GM12864 (cell line): ENCODE results near the gene SDHAF2.
"Not testable (repeated sequence)": the region's sequence is repeated elsewhere in the genome, so short reads cannot be mapped to it uniquely, and the experiment has no call there.

Experiments
- DNase-seq: peaks from one replicate; pipeline ENCODE4 v3.0.0-alpha.2; 2011; ENCODE audit warnings: low read depth
- H3K4me3 ChIP-seq: 2 replicates; pipeline ENCODE4 v1.5.1; 2011; ENCODE audit warnings: mild to moderate bottlenecking, low read depth, low read length, control low read depth
- TF ChIP-seq, protein P1 (sequence below): IDR thresholded peaks from 2 replicates; pipeline ENCODE4 v1.5.1; 2011; ENCODE audit warnings: low read depth, mild to moderate bottlenecking, moderate library complexity, low read length, control low read depth, inconsistent platforms; ENCODE audit errors: missing control alignments

The SDHAF2 gene

DNA sequence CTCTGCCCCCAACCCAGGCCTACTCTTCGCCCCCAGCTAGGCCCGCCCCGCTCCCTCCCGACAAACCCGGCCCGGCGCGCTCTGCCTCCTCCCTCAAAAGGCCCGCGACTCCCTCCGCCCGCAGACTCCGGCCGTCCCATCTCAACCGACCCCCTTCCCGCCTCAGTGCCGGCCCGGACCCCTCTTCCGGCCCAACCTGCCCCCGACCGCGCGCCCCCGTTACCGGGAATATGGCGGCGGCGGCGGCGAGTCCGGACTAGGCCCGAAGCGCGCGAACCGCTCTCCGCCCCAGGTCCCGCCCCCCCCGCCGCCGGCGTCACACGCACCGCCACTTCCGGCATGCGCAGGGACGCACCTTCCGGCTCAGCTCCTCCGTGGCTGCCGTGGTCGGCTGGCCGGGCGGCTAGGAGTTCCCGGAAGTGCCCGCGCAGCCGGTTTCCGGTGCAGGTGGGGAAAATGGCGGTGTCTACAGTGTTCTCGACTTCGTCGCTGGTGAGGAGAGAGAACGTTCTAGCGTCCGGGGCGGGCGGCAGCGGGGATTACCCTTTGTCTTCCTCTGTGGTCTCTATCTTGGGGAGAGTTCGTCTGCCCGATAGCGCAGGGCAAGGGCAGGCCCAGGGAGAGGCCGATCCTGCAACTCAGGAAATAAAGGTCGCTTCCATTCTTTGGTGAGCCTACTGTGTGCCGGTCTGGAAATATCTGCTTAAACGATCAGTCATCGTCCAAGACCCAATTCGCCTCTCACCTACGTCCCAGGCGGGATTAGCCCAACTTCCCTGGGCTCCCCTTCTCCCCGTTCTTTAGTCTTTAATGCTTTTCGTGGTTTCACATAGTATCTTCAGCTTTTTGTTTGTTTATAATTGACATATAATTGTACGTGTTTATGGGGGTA is at the start of gene SDHAF2, which contains the start of gene CPSF7:
Gene SDHAF2, plus strand, starts transcription at position 434 of the 892 bp plus-strand sequence. Its CDS starts 23 bp downstream, at position 457.
Gene CPSF7, minus strand, starts transcription at position 285 of the 892 bp plus-strand sequence. CDS start 740 bp downstream, outside the sequence.
- peak within 1 kb of the TSS; percentile 82 for H3K4me3 ChIP-seq
- TF ChIP-seq, protein P1, sequence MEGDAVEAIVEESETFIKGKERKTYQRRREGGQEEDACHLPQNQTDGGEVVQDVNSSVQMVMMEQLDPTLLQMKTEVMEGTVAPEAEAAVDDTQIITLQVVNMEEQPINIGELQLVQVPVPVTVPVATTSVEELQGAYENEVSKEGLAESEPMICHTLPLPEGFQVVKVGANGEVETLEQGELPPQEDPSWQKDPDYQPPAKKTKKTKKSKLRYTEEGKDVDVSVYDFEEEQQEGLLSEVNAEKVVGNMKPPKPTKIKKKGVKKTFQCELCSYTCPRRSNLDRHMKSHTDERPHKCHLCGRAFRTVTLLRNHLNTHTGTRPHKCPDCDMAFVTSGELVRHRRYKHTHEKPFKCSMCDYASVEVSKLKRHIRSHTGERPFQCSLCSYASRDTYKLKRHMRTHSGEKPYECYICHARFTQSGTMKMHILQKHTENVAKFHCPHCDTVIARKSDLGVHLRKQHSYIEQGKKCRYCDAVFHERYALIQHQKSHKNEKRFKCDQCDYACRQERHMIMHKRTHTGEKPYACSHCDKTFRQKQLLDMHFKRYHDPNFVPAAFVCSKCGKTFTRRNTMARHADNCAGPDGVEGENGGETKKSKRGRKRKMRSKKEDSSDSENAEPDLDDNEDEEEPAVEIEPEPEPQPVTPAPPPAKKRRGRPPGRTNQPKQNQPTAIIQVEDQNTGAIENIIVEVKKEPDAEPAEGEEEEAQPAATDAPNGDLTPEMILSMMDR: no peak
- peak; percentile 85 for DNase-seq

DNA sequence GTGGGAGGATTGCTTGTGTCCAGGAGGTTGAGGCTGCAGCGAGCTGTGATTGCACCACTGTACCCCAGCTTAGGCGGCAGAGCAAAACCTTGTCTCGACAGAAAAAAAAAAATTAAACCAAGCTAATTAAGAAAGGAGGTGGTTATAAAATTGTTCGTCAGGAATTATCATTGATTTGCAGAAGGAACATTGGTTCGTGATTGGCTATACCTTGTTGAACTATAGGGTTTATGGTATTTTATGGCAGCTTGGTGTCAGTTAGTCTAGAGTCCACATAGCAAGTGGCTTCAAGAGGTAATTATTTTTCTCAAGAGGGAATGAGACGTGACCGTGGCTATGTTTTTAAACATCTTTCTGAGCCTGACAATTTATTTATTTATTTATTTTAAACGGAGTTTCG is 49.0 kb upstream of the SDHAF2 start:
- TF ChIP-seq, protein P1: no peak
- H3K4me3 ChIP-seq: no peak overlapping the region
- DNase-seq: no peak

DNA sequence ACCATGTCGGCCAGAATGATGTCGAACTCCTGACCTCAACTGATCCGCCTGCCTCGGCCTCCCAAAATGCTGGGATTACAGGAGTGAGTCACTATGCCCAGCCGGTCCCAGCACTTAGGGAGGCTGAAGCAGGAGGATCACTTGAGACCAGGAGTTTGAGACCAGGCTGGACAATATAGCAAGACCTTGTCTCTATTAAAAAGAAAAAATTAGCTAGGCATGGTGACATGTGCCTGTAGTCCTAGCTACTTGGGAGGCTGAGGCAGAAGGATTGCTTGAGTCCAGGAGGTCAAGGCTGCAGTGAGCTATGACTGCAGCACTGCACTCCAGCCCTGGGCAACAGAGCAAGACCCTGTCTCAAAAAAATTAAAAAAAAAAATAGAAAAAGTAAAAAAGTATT is 46.1 kb upstream of the SDHAF2 start:
- not testable (repeated sequence) for H3K4me3 ChIP-seq, DNase-seq

DNA sequence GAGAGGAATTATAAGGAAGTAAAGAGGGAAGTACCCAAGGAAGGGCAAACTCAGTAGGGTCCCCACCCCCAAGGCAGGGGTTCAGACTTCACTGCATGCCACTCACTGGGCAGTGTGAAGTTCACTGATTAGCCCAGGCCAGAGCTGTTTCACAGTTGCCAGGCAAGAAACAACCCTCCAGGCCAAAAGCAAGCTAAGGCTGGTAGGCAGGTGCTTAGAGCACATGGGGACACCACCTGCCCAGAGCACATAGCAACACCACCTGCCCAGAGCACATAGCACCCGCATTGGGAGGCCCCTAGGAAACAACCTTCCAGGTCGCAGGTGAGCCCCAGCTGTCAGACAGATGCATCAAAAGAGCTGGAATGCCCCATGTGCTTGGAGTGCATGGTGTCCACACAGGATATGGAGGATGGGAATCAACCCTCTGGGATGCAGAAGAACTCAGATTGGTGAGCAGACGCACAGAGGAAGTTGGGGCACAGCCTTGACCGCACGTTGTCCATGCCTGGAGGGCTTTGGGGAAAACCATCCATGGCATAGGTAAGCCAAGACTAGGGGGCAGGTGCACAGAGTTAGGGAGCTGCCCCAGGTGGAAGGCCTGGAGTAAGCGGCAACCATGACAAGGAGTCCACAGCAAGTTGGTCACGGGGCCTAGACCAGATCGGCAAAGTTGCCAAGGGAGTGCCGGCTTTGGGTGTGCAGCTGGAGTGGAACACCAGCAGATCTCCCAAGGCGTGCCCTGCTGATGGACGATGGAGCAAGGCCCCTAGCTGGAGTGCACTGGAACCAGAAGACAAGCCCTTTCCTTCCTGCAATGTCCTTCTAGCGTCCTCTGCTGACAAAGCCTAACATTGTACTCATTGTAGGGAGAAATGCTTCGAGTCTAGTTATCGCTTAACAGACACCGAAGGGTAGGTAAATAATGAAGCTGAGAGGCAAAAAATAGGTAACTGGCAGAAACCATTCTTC is 45.4 kb upstream of the SDHAF2 start:
- no peak for DNase-seq
- no peak overlapping the region for H3K4me3 ChIP-seq
- TF ChIP-seq, protein P1: peak; percentile 40

DNA sequence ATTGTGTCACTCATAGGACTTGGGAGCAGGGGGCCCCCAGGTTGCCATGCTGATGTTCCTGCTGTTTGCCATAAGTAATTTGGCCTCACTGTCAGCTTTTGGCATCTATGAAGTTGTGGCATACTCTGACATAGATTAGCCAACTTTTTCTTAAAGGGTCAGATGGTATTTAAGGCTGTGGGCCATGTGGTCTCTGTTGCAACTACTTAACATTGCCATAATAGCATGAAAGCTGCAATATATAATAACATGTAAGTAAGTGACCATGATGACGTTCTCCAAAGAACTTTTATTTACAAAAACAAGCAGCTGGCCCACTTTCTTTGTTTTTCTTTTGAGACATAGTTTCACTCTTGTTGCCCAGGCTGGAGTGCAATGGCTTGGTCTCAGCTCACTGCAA is 39.8 kb upstream of the SDHAF2 start:
- TF ChIP-seq, protein P1: no peak
- H3K4me3 ChIP-seq: no peak overlapping the region
- DNase-seq: no peak

DNA sequence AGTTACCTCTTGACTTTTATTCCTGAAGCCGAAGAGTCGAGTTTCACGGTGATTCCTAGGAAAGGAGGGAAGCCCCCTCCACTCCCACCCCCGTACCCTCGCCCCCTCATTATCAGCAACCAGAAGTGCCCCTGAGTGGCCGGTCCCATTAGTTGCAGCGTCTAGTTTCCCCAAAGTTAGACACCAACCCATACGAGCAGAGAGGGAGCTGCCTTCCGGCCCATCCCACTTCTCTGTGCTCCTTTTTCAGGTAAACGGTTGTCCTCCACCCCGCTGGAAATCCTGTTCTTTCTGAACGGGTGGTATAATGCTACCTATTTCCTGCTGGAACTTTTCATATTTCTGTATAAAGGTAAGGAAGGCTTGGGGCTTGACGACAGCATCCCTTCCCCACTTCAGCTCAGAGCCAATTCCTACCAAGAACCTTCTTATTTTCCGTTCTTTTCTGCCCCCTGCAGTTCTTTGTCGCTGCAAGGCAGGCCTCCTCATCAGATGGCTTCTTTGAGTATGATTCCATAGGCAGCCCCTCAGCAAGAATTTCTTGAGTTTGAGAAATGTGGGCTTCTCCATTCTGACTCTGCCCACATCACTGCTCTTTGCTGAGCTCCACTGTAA is 36.8 kb upstream of the SDHAF2 start:
- DNase-seq: no peak
- TF ChIP-seq, protein P1: no peak
- H3K4me3 ChIP-seq: peak overlapping the region; percentile 59
